DMS153 (cell line): Measurements from ENCODE around the gene ESRRG.

Source experiments
- DNase-seq: peaks from one replicate; lab custom pipeline; 2025; lab: John Stamatoyannopoulos, UW

The ESRRG gene

GRCh38 chr1:216502528-216503162 lies 220.6 kb downstream of the ESRRG start:
- DNase-seq = peak; percentile 86

- DNase-seq = peak; percentile 27
Observed at GRCh38 chr1:216500273-216500967, 222.8 kb downstream of the ESRRG start.

- DNase-seq = no peak
Observed at GRCh38 chr1:216499581-216500272, 223.5 kb downstream of the ESRRG start.

- DNase-seq = no peak
Observed at GRCh38 chr1:216498277-216498676, 225.0 kb downstream of the ESRRG start.

GRCh38 chr1:216485042-216485441 lies 238.2 kb downstream of the ESRRG start:
- DNase-seq = no peak

GRCh38 chr1:216483672-216484401 lies 239.4 kb downstream of the ESRRG start:
- DNase-seq = no peak

GRCh38 chr1:216482620-216483019 lies 240.6 kb downstream of the ESRRG start:
- no peak for DNase-seq

GRCh38 chr1:216478238-216478637 lies 245.0 kb downstream of the ESRRG start:
- DNase-seq = no peak

GRCh38 chr1:216476341-216476740 lies 246.9 kb downstream of the ESRRG start:
- DNase-seq = no peak

GRCh38 chr1:216475659-216476276 lies 247.5 kb downstream of the ESRRG start:
- no peak for DNase-seq

- no peak for DNase-seq
Observed at GRCh38 chr1:216466162-216466801, 256.9 kb downstream of the ESRRG start.

GRCh38 chr1:216464489-216464888 lies 258.7 kb downstream of the ESRRG start:
- DNase-seq = no peak

- DNase-seq = no peak
Observed at GRCh38 chr1:216462066-216462775, 261.0 kb downstream of the ESRRG start.

- DNase-seq = no peak
Observed at GRCh38 chr1:216461466-216461865, 261.8 kb downstream of the ESRRG start.

- peak; percentile 27 for DNase-seq
Observed at GRCh38 chr1:216459651-216460207, 263.5 kb downstream of the ESRRG start.

- DNase-seq = no peak
Observed at GRCh38 chr1:216458812-216459211, 264.4 kb downstream of the ESRRG start.

GRCh38 chr1:216457356-216457755 lies 265.9 kb downstream of the ESRRG start:
- no peak for DNase-seq

- DNase-seq = no peak
Observed at GRCh38 chr1:216456682-216457081, 266.5 kb downstream of the ESRRG start.

- no peak for DNase-seq
Observed at GRCh38 chr1:216453777-216454176, 269.5 kb downstream of the ESRRG start.
